Middle frontal gyrus (tissue), 1 donor: ENCODE measurements around the gene EP400.
A peak's percentile ranks its signal among the peaks of the same experiment; 100 is the strongest.

Experiments used
- DNase-seq: peaks from one replicate; pipeline ENCODE4 v3.0.0-alpha.2; 2015; ENCODE audit warnings: low spot score; ENCODE audit errors: extremely low spot score

The EP400 gene

GRCh38 chr12:132018193-132018916, 68.6 kb downstream of the EP400 start:
- DNase-seq = no peak

- no peak for DNase-seq
Observed at GRCh38 chr12:132019891-132020290, 70.1 kb downstream of the EP400 start.

- DNase-seq = no peak
Observed at GRCh38 chr12:132020292-132020691, 70.5 kb downstream of the EP400 start.

GRCh38 chr12:132021031-132021871, 71.5 kb downstream of the EP400 start:
- DNase-seq = no peak

GRCh38 chr12:132021965-132022364, 72.2 kb downstream of the EP400 start:
- DNase-seq = no peak

GRCh38 chr12:132023658-132024057, 73.9 kb downstream of the EP400 start:
- no peak for DNase-seq

GRCh38 chr12:132024758-132025157, 75.0 kb downstream of the EP400 start:
- DNase-seq = no peak

GRCh38 chr12:132025526-132025925, 75.8 kb downstream of the EP400 start:
- DNase-seq = no peak

- no peak for DNase-seq
Observed at GRCh38 chr12:132026061-132026795, 76.5 kb downstream of the EP400 start.

- no peak for DNase-seq
Observed at GRCh38 chr12:132026796-132027500, 77.2 kb downstream of the EP400 start.

GRCh38 chr12:132027636-132028035, 77.9 kb downstream of the EP400 start:
- no peak for DNase-seq

- DNase-seq = no peak
Observed at GRCh38 chr12:132028111-132028510, 78.4 kb downstream of the EP400 start.

GRCh38 chr12:132029503-132030300, 80.0 kb downstream of the EP400 start:
- no peak for DNase-seq

GRCh38 chr12:132030367-132031038, 80.8 kb downstream of the EP400 start:
- peak; percentile 59 for DNase-seq

- DNase-seq = no peak
Observed at GRCh38 chr12:132033627-132034026, 83.9 kb downstream of the EP400 start.

- DNase-seq = no peak
Observed at GRCh38 chr12:132036063-132036683, 86.4 kb downstream of the EP400 start.

- DNase-seq = no peak
Observed at GRCh38 chr12:132040906-132041606, 91.3 kb downstream of the EP400 start.

GRCh38 chr12:132043216-132043615, 93.5 kb downstream of the EP400 start:
- no peak for DNase-seq
